Activated CD8-positive, alpha-beta memory T cell treated with anti-CD3 and anti-CD28 coated beads for 4 hours (primary cell): ENCODE results near the gene KLHL24.
A peak's percentile ranks its signal among the peaks of the same experiment; 100 is the strongest.
"Not testable (repeated sequence)": the region's sequence is repeated elsewhere in the genome, so short reads cannot be mapped to it uniquely, and the experiment has no call there.

ENCODE experiments used
- DNase-seq, 2 donors: peaks; one replicate each; pipeline ENCODE4 v3.0.0-alpha.2; 2020; ENCODE audit warnings: low read depth in 2 of 2

The KLHL24 gene, protein sequence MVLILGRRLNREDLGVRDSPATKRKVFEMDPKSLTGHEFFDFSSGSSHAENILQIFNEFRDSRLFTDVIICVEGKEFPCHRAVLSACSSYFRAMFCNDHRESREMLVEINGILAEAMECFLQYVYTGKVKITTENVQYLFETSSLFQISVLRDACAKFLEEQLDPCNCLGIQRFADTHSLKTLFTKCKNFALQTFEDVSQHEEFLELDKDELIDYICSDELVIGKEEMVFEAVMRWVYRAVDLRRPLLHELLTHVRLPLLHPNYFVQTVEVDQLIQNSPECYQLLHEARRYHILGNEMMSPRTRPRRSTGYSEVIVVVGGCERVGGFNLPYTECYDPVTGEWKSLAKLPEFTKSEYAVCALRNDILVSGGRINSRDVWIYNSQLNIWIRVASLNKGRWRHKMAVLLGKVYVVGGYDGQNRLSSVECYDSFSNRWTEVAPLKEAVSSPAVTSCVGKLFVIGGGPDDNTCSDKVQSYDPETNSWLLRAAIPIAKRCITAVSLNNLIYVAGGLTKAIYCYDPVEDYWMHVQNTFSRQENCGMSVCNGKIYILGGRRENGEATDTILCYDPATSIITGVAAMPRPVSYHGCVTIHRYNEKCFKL

DNA sequence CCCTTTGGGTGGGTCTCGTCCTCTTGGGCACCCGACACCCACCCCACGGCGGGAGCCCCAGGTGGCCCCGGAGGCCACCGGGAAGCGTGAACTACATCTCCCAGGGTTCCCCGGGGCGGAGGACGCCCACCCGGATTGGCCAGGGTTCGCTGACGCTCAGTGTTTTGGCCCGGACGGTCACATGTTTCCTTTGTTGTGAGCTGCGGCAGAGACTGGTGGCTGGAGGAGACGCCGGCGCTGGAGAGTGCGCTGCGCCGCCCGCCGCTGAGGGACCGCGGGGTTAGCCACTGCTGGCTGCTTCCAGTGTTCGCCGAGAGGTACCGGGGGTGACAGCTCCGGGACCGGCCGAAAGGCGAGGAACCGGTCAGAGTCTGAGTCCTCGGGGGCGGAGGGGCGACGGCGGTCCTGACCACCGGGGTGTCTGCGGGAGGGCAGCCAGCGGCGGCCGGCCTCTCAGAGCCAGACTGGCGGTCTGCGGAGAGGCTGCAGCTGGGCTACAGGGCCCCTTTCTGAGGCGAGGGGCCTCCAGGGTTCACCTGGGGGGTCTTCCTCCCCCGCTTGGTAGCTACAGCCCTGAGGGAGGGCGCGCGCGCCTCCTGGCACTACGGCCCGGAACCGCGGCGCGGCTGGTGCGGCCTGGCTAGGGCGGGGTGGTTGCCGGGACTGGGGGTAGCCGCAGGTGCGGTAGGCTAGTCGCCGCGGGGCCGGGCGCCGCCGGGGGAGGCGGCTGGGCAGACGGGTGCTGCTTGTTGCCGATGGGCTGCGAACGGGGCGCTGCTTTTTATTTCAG, at the start of gene KLHL24:
Gene KLHL24 (plus strand): TSS at position 193 of the 790 bp plus-strand sequence. CDS start 14,734 bp downstream, outside the sequence.
- peak; percentile 79 to 86 for DNase-seq

GRCh38 chr3:183586477-183586876, 48.9 kb upstream of the KLHL24 start:
- DNase-seq, result no peak

DNA sequence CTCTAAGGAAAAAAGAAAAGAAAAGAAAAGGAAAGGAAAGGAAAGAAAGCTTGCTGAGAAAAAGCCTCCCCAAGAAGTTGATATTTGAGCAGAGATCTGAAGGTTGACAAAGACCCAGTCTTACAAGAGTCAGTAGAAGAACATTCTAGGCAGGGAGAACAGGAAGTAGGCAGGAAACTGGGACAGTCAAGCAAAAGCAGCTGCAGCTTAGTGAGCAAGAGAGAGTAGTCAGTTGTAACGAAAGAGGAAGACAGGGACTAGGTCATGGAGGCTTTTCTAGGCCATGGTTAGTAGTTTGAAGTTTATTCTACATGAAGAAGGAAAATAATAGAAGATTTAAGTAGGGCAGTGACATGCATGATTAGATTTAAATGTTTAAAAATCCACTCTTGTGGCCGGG, 48.1 kb upstream of the KLHL24 start:
- no peak for DNase-seq

DNA sequence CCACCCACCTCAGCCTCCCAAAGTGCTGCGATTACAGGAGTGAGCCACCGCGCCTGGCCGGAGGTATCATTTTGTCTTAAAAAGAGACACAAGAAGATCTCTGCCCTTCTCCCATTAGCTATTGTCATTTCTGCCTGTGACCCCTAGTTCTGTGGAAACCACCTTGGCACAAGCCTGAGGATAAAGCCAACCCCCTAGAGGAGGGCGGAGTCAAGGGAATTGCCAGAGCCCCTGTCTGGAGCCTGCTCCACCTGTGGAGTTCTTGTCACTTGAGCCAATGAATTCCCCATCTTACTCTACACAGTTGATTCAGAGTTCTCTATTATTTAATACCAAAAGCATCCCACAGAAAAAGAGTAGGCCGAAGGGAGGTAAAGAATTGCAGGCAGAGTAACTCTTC, 45.0 kb upstream of the KLHL24 start:
- no peak for DNase-seq

GRCh38 chr3:183591881-183592521, 43.4 kb upstream of the KLHL24 start:
- DNase-seq, result no peak

DNA sequence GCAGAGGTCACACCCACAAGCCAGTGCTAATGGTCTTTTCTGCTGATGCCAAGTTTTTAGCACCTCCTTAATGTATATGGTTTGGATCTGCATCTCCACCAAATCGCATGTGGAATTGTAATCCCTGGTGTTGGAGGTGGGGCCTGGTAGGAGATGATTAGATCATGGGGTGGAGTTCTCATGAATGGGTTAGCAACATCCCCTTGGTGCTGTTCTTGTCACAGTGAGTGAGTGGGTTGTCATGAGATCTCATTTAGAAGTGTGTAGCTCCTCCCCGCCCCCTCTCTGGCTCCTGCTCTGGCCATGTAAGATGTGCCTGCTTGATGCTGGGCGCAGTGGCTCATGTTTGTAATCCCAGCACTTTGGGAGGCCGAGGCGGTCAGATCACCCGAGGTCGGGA, 42.6 kb upstream of the KLHL24 start:
- no peak for DNase-seq

DNA sequence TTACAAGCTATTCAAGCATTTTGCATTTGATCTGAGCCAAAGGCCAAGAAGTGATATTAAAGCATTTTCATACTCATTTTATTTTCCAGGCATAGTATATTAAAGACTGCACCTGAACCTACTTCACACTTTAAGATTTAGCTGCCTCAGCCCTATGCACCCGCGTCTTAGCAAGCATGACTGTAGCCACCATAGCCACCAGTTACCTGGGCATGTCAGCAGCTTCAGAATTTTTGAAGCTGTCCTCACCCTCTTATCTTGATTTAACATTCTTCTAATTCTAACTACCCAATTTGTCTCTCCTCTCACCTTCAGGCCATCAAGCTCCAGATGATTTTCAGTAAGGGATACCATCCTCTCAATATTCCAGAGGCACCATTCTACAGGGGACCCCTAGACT, 40.8 kb upstream of the KLHL24 start:
- DNase-seq, result no peak

DNA sequence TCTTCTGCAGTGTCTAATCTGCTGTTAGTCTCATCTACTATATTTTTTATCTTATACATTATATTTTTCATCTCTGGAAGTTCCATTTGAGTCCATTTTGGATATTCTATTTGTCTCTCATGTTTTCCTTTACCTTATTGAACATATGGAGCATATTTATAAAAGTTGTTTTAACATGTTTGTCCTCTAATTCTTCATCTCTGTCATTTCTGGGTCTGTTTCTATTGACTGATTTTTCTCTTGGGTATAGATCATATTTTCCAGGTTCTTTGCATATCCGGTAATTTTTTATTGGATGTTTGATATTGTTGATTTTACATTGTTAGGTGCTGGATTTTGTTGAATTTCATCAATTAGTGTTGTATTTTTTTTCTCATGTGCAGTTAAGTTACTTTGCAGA, 37.5 kb upstream of the KLHL24 start:
- DNase-seq, result no peak

GRCh38 chr3:183611326-183611725, 24.1 kb upstream of the KLHL24 start:
- not testable (repeated sequence) for DNase-seq

DNA sequence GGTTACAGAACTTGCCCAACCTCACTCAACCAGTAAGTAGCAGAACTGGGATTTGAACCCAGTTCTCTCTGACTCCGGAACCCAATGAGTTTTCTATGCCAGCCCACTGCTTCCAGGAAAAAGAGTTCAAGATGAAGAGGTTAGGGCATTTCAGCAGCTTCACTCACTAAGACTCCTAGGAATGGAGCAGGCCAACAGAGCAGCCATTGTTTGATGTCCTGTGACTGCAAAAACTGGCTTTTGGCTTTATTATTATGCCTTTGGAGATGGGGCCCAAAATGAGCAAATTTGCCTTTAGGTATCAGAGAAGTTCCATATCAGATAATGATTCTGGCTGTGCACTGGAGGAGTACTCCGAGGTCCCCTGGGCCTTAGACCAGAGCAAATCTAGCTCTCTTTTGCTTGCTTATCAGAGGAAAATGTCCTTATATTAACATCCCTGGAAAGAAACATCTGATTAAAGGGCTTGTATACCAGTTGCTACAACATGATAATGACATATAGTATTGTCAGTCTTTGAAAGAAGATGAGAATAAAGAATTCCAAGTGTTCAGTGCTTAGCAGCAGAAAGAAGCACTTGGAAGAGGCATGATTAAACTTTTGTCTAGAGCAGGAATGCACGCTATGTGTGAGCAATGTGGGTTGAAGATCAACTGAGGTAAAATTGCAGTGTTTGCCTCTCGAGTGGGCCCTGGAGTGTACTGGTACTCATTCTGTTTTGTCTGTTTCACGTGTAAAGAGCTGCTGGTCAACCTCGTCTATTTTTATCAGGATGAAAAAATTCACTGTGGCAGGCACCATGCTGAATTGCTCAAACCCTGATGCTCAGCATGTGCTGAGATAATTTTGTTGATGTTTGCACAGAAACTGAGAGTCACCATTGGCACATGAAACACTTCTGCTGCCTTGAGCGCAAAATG, 21.8 kb upstream of the KLHL24 start:
- DNase-seq, result no peak

GRCh38 chr3:183618542-183618941, 16.9 kb upstream of the KLHL24 start:
- no peak for DNase-seq

DNA sequence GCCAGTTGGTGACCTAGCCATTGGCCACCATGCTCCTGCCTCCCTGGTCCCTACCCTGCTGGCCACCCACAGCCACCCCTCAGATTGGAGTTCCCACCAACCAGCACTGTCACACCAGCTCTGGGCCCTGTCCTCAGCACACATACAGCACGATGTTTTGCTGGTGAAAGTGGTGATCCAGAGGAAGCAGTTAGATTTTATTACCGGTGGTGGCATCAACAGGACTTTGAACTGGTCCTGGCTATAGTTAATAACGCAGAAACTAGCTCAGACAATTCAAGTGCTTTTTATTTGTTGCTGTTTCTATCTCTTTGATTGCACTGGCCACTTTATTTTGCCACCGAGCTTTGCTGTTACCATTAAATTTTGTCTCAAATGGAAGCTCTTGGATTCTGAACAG, 16.4 kb upstream of the KLHL24 start:
- no peak for DNase-seq

DNA sequence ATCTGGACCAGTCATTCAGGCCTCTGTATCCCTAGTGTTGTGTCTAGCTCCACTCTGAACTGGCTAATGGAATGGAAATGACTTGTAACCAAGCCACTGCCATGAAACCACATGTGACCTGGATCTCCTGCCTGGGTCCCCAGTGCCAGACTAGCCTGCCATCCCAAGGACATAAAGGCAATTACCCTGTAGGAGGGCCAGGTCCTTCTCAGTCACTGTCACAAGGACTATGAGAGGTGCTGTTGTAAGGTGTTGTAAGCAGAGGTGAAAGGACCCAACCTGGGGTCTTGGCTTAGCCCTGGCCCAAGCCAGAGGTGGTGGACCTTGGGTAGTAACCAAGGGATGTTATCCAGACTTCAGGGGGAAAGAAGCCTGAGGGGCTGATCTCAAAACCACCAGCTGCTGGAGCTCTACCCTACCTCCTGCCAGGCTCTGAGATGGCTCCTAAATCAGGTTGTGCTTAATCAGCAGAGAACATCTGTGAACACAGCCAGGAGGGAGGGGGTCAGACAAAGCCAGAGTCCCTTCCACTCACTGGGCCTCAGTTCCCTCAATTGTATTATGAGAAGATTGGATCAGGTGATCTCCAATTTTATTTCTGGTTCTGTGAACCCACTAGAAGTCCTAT, 15.7 kb upstream of the KLHL24 start:
- no peak for DNase-seq

- DNase-seq, result no peak
Observed at GRCh38 chr3:183620252-183620628, 15.2 kb upstream of the KLHL24 start.

GRCh38 chr3:183622473-183622872, 12.9 kb upstream of the KLHL24 start:
- DNase-seq, result not testable (repeated sequence)

DNA sequence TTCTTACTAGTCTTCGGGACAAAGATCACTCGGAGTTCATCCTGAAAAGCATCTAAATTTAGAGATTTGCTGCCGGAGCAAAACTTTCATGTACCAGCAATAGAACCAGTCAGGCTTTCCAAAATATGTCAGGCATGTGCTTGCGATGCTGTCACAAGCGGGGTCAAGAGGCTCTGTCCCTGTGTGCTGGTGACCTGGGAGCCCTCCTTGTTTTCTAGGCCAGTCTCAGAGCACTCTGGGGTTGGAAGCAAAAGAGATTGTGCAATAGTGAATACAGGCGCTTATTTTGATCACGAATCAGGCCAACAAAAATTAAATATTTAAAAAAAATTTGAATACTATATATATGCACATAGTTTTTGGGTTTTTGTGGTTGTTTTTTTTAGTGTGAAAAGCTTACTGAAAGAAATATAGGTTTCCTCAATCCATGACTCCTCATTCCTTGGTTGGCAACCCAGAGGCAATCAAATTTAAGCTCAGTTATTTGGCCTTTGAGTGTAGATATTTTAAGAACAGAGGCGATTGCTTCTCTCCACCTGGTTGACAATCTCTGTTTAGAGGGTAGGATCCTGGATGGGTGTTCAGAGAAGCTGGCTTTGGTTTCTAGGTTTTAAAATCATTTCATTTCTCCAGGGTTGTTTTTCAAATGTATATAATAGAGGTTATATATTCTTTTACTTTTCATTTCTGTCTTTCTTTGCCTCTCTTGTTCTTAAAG, 8.4 kb upstream of the KLHL24 start:
- no peak for DNase-seq

DNA sequence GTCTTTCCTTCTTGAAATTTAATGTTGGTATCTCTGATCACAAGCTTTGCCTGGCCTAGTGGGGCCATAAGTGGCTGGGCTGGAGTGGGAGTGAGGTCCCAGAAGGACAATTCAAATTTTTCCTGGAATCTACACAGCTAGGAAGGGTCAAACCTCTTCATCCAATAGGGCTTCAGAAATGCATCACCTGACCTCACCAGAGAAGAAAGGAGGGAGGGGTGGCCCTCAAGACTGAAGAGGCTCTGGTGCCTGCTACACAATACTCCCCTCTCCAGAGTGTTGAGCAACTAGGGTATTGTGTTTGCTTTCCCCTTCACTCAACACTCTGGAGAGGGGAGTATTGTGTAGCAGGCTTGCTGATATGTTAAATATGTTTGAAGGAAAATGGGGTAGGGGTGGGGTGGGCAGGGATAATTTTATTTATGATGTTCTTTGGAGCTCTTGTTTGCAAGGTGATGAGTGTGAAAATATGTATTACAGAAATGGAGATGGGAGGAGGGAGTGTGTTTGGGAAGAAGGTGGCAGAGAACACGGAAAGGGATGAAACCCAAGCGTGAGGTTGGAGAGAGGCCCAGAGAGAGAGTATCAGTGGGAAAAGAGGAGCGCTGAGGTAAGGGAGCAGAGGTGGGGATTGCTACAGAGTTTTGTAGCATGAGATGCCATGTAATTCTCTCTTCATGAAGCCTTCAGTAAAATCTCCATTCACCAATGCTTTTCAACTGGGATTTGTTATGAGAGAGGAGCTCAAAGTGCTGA, 5.7 kb upstream of the KLHL24 start:
- DNase-seq, result no peak

DNA sequence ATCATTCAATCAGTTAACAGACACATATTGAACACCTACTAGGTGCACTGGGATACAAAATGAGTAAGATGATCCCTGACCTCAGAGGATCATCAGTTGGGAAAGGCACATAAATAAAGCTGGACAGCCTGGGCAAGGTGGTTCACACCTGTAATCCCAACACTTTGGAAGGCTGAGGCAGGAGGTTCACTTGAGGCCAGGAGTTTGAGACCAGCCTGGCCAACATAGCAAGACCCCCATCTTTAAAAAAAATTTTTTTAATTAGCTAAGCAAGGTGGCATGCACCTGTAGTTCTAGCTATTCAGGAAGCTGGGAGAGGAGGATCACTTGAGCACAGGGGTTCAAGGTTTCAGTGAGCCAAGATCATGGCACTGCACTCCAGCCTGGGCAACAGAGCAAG, 3.7 kb upstream of the KLHL24 start:
- DNase-seq, result no peak

- not testable (repeated sequence) for DNase-seq
Observed at GRCh38 chr3:183632725-183633124, 2.7 kb upstream of the KLHL24 start.
